GM18951 (cell line): ENCODE results near the gene HOXB13.

ENCODE experiments used
- POLR2A ChIP-seq: IDR thresholded peaks from 4 replicates; pipeline ENCODE4 v1.6.1; 2011; ENCODE audit warnings: mild to moderate bottlenecking; ENCODE audit not compliant: insufficient read length, insufficient read depth; ENCODE audit errors: extremely low read depth
- in situ Hi-C: fragments of 300-500 bp; cut with MboI; formaldehyde crosslinking; loops from one replicate; pipeline ENCODE4 v1.12.0; 2022; ENCODE audit warnings: low sequenced_read_pairs, mixed read lengths, inconsistent platforms; ENCODE audit not compliant: unreplicated experiment

Gene HOXB13

DNA sequence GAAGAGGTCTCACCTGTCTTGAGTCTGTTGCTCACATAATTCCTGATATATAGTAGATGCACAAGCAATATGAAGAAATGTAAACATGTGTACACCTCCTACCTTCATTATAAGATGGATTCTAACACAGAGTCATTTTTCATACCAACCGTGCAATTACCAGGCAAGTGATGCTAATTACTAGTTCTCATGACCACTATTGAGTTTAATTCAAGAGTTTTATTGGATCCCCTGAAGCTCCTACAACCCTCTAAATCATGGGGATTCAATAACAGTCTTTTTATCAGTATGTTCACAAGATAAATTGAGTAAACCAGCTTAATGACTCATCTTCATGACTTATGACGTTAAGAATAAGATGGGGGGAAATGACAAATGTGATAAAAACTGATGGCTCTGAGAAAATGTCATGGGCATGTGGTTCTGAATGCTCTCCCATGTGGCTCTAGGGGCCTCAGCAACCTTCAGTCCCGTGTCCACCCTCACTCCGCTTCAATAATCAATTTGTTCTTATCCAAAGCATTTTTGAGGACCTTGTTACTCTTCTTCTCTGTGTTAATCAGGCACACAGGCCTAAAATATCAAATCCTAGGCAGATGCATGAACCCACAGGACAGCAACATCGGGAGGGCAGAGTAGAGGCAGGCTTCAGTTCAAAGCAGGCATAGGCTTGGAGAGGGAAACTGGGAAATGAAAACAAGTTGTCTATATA, 49.0 kb downstream of the HOXB13 start:
- in situ Hi-C loops = loop anchor here (10.0 kb wide), 1 partner anchor 205 kb away; no protein-coding TSS in a partner anchor
- no peak for TF ChIP-seq POLR2A

DNA sequence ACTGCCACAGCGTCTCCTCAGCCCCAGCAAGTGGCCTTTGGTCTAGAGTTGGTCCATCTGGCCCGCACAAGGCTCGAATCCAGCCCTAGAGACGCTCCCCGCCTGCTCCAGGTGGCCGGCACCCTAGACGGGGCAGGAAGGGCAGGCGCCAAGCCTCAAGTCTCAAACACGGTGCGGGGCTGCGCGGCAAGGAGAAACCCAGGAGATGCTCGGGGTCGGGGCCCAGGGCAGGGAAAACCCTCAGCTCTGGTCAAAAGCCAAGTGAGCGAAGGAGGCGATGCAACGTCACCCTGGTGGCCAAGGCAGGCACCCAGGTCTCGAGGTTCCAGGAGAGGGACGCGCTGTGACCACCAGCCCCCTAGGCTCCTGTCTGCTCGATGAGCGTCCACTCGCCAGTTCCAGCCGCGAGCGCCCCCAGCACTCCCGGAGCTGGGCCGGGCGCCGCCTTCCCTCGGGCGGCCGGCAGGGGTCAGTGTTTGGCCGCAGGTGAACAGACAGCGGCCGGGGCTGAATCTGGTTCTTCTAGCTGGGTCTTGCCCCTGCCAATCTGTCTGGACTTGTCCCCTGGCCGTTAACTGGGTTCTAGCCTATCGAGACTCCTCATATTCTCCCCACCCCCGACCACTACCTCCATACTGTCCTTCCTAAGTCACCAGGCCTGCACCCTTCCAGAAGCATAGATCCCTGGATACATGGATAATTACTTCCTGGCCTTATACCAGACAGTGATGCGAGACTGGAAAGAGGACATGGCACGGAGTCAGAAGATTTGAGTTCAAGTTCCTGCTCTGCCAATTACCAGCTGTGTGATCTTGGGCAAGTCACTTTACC, 50.2 kb downstream of the HOXB13 start:
- TF ChIP-seq POLR2A = no peak
- in situ Hi-C loops = loop anchor here (10.0 kb wide), 1 partner anchor 206 kb away; no protein-coding TSS in a partner anchor

DNA sequence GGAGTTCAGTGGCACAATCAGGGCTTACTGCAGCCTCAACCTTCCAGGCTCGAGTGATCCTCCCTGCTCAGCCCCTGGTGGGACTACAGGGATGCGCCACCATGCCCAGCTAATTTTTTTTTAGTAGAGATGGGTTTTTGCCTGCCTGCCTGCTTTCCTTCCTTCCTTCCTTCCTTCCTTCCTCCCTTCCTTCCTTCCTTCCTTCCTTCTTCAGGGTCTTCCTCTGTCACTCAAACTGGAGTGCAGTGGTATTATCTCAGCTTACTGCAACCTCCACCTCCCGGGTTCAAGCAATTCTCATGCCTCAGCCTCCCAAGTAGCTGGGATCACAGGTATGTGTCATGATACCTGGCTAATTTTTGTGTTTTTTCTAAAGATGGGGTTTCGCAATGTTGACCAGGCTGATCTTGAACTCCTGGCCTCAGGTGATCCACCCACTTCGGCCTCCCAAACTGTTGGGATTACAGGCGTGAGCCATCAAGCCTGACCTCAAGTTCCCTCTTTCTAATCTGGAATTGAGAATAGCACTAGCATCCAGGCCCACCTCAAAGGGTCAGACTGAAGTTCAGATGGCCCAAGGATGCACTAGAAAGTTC, 51.5 kb downstream of the HOXB13 start:
- in situ Hi-C loops = loop anchor here (10.0 kb wide), 1 partner anchor 208 kb away; no protein-coding TSS in a partner anchor
- TF ChIP-seq POLR2A = no peak
